Measurements from ENCODE around the gene RHBDL1.
A peak's percentile ranks its signal among the peaks of the same experiment; 100 is the strongest.

The RHBDL1 gene

GRCh38 chr16:675884-676564 is 553 bp downstream of the RHBDL1 start:
- DNase-seq: no peak

GRCh38 chr16:676565-676902 is 1.1 kb downstream of the RHBDL1 start:
- no peak for DNase-seq

GRCh38 chr16:676913-677312 is 1.4 kb downstream of the RHBDL1 start:
- DNase-seq: no peak

GRCh38 chr16:677316-678190 is 2.1 kb downstream of the RHBDL1 start:
- no peak for DNase-seq

- DNase-seq: no peak
These were observed 2.9 kb downstream of the RHBDL1 start for GRCh38 chr16:678209-678857.

- DNase-seq: peak; percentile 59
These were observed 3.7 kb downstream of the RHBDL1 start for GRCh38 chr16:678858-679813.

- DNase-seq: peak; percentile 89
These were observed 4.5 kb downstream of the RHBDL1 start, which contains the start of gene STUB1 for GRCh38 chr16:679814-680624. Gene STUB1 (plus strand): TSS chr16:680410. CDS start chr16:680526, 116 bp downstream.

GRCh38 chr16:680625-680945 is 5.1 kb downstream of the RHBDL1 start:
- no peak for DNase-seq

- no peak for DNase-seq
These were observed 5.7 kb downstream of the RHBDL1 start for GRCh38 chr16:680967-681745.

- no peak for DNase-seq
These were observed 6.4 kb downstream of the RHBDL1 start for GRCh38 chr16:681746-682427.

- DNase-seq: no peak
These were observed 7.3 kb downstream of the RHBDL1 start for GRCh38 chr16:682493-683395.

- no peak for DNase-seq
These were observed 8.1 kb downstream of the RHBDL1 start for GRCh38 chr16:683396-684070.

GRCh38 chr16:684071-684794 is 8.8 kb downstream of the RHBDL1 start, which contains the start of gene JMJD8:
Gene JMJD8 (minus strand): TSS chr16:684334. CDS start chr16:684319, 15 bp downstream.
- DNase-seq: peak; percentile 99

GRCh38 chr16:684961-685696 is 9.7 kb downstream of the RHBDL1 start:
- DNase-seq: no peak

GRCh38 chr16:685967-686366 is 10.5 kb downstream of the RHBDL1 start:
- no peak for DNase-seq

GRCh38 chr16:686459-687260 is 11.2 kb downstream of the RHBDL1 start:
- DNase-seq: no peak

Measured in activated naive CD4-positive, alpha-beta T cell treated with anti-CD3 and anti-CD28 coated beads, Interleukin-2, amount 50 U/mL, for 16 hours (primary cell).